Skeletal muscle tissue (tissue), 4 donors: ENCODE measurements around the gene ENDOG. TPM values are rescaled to one million over a fixed set of nuclear protein-coding genes. Genes with fewer than 3 reads are reported as not detected.

Experiments
- H3K27ac ChIP-seq: one replicate; pipeline ENCODE4 v1.7.0; 2013; ENCODE audit warnings: mild to moderate bottlenecking, low read depth, low read length, inconsistent platforms
- H3K27me3 ChIP-seq, 3 donors: one replicate each; pipeline ENCODE4 v1.7.0; 2013; ENCODE audit warnings: low read length in 3 of 3; ENCODE audit not compliant: control insufficient read depth in 3 of 3, insufficient read depth in 3 of 3
- H3K36me3 ChIP-seq, 3 donors: one replicate each; pipeline ENCODE4 v1.7.0; 2013; ENCODE audit warnings: low read length in 3 of 3; ENCODE audit not compliant: control insufficient read depth in 3 of 3, insufficient read depth in 3 of 3
- H3K4me1 ChIP-seq, 3 donors: one replicate each; pipeline ENCODE4 v1.7.0; 2013; ENCODE audit warnings: low read length in 3 of 3, mild to moderate bottlenecking in 3 of 3; ENCODE audit not compliant: control insufficient read depth in 3 of 3, insufficient read depth in 3 of 3
- H3K4me3 ChIP-seq, 3 donors: one replicate each; pipeline ENCODE4 v1.7.0; 2013; ENCODE audit warnings: low read length in 3 of 3
- H3K9ac ChIP-seq, 3 donors: one replicate each; pipeline ENCODE4 v1.7.0; 2013; ENCODE audit warnings: low read length in 3 of 3, mild to moderate bottlenecking in 3 of 3, moderate library complexity in 2 of 3, low read depth in 1 of 3
- H3K9me3 ChIP-seq, 3 donors: one replicate each; pipeline ENCODE4 v1.7.0; 2013; ENCODE audit warnings: low read length in 3 of 3; ENCODE audit not compliant: control insufficient read depth in 3 of 3
- total RNA-seq: library from RNA; depleted of rRNA; stranded (reverse); fragments of >200 nt; gene quantifications from one replicate; pipeline ENCODE4 v1.2.3, GENCODE V29; 2014
- donor health status: Osteomylitis.

ENDOG gene
- total RNA-seq, 1 donor from 2014 or later: 19.3 TPM

DNA sequence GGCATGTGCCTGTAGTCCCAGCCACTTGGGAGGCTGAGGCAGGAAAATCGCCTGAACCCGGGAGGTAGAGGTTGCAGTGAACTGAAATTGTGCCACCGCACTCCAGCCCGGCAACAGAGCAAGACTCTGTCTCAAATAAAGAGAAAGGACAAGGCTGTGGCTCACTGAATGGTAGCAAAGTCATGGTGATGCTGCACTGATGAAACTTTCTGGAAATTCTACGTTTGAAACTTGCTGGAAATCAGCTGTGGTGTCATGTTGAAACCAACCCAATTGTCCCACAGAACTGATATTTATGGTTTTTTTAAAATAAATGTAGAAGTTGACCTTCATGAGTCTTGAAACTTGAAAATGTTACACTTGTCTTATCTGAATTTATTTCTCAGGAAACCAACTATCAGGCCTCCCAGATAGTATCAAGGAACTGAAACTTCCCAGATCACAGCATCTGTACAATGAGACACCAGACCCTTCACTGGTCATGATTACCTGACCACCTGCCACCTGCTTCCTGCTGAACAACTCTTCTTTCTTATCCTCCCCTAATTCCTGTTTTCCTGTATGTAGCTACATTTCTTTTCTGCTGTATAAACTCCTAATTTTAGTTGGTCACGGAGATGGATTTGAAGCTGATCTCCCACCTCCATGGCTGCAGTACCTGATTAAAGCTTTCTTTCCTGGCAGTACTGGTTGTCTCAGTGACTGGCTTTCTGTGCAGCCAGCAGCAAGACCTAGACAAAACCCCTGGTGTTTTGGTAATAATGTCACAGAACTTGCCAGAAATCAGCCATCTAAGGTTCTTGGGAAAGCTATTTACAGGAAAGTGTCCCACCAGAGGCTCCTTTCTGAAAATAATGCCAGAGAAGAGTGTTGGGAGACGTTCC lies 36.9 kb upstream of the ENDOG start:
- Histone ChIP-seq H3K4me1 (peaks cover 0 to 13% (median 9%) of the 10 kb centered on the region in 3 donors), H3K27ac (no peak overlapping the region), H3K27me3 (no peaks in the 10 kb centered on the region), H3K36me3 (no peaks in the 10 kb centered on the region), H3K9ac (no peak overlapping the region), H3K9me3 (no peaks in the 10 kb centered on the region), H3K4me3 (no peak overlapping the region)

DNA sequence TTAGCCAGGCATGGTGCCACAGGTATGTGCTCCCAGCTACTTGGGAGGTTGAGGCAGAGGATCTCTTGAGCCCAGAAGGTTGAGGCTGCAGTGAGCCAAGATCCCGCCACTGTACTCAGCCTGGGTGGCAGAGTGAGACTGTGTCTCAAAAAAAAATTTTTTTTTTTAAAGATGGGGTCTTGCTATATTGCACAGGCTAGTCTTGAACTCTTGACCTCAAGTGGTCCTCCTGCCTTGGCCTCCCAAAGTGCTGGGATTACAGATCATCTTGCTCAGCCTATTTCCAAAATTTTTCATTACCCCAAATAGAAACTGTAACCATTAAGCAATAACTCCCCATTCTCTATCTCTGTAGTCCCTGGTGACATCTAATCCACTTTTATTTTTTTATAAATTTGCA lies 35.6 kb upstream of the ENDOG start:
- H3K27me3 ChIP-seq: no peaks in the 10 kb centered on the region
- no peaks in the 10 kb centered on the region for H3K36me3 ChIP-seq
- no peaks in the 10 kb centered on the region for H3K9me3 ChIP-seq
- H3K9ac ChIP-seq: no peak overlapping the region
- H3K4me3 ChIP-seq: no peak overlapping the region
- no peak overlapping the region for H3K27ac ChIP-seq
- H3K4me1 ChIP-seq: peaks cover 1 to 18% (median 13%) of the 10 kb centered on the region in 3 donors

DNA sequence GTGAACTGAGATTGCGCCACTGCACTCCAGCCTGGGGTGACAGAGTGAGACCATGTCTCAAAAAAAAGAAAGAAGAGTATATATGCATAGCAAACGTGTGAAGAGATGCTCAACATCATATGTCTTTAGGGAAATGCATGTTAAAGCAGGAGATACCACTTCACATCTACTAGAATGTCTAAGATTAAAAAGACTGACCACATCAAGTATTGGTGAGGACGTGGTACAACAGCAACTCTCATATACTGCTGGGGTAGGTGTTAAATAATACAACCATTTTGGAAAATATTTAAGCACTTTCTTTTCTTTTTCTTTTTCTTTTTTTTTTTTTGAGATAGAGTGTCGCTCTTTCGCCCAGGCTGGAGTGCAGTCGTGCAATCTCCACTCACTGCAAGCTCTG lies 32.9 kb upstream of the ENDOG start:
- Histone ChIP-seq H3K4me1 (peaks cover 14 to 29% (median 21%) of the 10 kb centered on the region in 3 donors), H3K27me3 (no peaks in the 10 kb centered on the region), H3K4me3 (no peak overlapping the region), H3K27ac (no peak overlapping the region), H3K9me3 (no peaks in the 10 kb centered on the region), H3K36me3 (peaks cover 2 to 4% (median 3%) of the 10 kb centered on the region in 3 donors), H3K9ac (no peak overlapping the region)

DNA sequence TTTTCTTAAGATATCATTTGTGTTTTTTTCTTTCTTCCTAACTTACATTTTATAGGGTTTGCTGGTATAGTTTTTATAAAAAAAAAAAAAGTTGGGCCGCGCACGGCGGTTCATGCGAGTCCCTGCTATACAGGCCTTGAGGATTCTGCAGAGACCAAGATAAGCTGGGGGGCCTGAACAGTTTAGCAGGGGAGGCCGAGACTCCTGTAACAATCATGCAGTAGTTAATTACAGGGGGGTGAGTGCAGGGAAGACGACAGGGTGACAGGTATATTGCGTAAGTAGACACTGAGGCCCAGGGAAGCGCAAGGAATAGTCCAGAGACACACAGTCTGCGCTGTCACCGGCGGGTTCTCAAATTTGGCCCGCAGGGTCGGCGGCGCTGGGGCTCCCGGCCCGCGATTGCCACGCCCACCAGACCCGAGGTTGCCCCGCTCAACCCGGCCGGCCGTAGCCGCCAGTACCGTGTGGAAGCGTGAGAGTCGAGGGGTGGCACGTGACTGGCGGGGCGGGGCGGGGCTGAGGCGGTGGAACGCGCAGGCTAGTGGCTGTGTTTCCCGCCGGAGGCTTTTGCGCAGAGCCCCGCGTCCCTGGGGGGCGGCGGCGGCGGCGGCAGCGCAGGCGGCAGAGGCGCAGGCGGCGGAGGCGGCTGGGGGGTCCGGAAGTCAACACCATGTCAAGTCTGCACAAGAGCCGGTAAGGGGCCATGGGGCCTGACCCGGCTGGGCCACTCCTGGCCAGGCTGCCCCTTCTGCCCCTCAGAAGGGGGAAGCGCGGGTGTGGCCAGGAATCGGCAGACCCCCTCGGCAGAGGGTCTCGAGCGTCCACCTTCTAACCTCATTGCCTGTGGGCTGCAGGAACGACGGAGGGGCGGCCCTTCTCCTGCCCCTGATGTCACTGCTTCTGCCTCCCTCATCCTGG lies 31.4 kb upstream of the ENDOG start, which contains the start of gene TBC1D13:
TSS of gene TBC1D13 (plus strand) at position 573 of the 921 bp plus-strand sequence. CDS start at position 674, 101 bp downstream.
- Histone ChIP-seq H3K4me3 (peak within 1 kb of the TSS; percentile 93 to 97 (median 96)), H3K27me3 (no peaks in the 10 kb centered on the region)

DNA sequence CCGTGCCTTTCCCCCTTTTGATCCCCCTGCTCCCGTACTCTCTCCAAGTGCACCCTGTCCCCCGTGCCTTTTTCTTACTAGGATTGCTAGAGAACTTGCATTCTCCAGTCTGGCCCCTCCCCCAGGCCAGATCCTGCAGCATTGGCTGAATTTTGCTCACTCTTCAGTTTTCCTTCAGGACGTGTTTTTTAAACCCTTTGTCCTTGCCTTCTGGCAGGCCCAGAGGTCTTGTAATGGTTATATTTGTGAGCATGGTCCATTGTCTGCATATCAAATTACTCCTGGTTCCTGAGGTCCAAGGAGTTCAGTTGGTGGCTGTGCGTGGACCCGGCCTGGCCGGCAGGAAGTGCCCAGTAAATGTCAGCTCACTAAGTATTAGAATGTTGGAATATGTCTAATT lies 30.6 kb upstream of the ENDOG start:
- H3K27ac ChIP-seq: peak overlapping the region; percentile 85
- no peaks in the 10 kb centered on the region for H3K27me3 ChIP-seq
- peaks cover 23 to 26% (median 24%) of the 10 kb centered on the region in 3 donors for H3K36me3 ChIP-seq
- no peaks in the 10 kb centered on the region for H3K9me3 ChIP-seq
- H3K4me1 ChIP-seq: peaks cover 14 to 29% (median 21%) of the 10 kb centered on the region in 3 donors
- H3K4me3 ChIP-seq: peak overlapping the region; percentile 93 to 97 (median 96)
- H3K9ac ChIP-seq: peak overlapping the region; percentile 85 to 97 (median 95)

More for the DNA sequence above, 31.4 kb upstream of the ENDOG start, which contains the start of gene TBC1D13:
- peak within 1 kb of the TSS; percentile 85 to 97 (median 95) for H3K9ac ChIP-seq
- H3K27ac ChIP-seq: peak within 1 kb of the TSS; percentile 85
- peaks cover 16 to 19% (median 16%) of the 10 kb centered on the region in 3 donors for H3K36me3 ChIP-seq
- no peaks in the 10 kb centered on the region for H3K9me3 ChIP-seq
- peaks cover 14 to 29% (median 21%) of the 10 kb centered on the region in 3 donors for H3K4me1 ChIP-seq

DNA sequence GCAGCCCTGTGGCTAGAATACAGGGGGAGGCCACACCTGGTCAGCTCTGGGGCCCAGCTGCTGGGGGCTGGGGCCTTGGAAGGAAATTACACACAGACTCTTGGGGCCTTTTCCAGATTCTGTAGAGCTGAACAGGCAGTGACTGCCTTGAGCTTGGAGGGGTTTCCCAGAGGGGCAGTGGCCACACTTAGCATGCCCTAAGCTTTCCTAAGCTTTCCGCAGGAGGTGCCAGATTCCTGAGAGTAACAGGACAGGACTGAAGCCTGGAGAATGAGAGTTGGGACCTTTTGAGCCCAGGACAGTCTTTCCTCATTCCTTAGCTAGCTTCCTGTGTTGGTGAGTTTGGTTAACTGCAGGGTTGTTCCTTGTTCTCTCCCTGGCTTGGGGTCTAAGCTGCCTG lies 29.9 kb upstream of the ENDOG start:
- Histone ChIP-seq H3K9me3 (no peaks in the 10 kb centered on the region), H3K9ac (peak overlapping the region; percentile 85 to 97 (median 95)), H3K27ac (no peak overlapping the region), H3K27me3 (no peaks in the 10 kb centered on the region), H3K36me3 (peaks cover 31 to 34% (median 31%) of the 10 kb centered on the region in 3 donors), H3K4me3 (peak overlapping the region; percentile 93 to 97 (median 96)), H3K4me1 (peaks cover 14 to 24% (median 18%) of the 10 kb centered on the region in 3 donors)

DNA sequence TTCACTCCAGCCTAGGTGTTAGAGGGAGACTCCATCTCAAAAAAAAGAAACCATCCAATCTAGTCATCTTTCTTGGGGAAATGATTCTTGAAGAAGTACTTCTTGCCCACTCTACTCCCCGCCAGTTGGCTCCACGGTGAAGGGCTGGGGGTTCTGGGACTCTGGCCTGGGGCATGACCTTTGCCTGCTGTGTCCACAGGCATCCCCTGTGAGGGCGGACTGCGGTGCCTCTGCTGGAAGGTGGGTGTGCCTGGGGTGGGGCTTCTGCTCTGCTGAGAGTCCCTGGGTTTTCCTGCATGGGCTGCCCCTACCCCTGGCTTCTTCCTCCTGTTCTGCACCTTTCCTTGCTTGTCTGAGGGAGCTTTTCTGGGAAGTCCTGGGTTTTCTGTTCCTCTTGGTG lies 27.8 kb upstream of the ENDOG start:
- H3K36me3 ChIP-seq: peaks cover 41 to 48% (median 42%) of the 10 kb centered on the region in 3 donors
- H3K9me3 ChIP-seq: no peaks in the 10 kb centered on the region
- H3K9ac ChIP-seq: no peak overlapping the region
- peaks cover 12 to 16% (median 14%) of the 10 kb centered on the region in 3 donors for H3K4me1 ChIP-seq
- no peak overlapping the region for H3K4me3 ChIP-seq
- H3K27ac ChIP-seq: no peak overlapping the region
- H3K27me3 ChIP-seq: no peaks in the 10 kb centered on the region

DNA sequence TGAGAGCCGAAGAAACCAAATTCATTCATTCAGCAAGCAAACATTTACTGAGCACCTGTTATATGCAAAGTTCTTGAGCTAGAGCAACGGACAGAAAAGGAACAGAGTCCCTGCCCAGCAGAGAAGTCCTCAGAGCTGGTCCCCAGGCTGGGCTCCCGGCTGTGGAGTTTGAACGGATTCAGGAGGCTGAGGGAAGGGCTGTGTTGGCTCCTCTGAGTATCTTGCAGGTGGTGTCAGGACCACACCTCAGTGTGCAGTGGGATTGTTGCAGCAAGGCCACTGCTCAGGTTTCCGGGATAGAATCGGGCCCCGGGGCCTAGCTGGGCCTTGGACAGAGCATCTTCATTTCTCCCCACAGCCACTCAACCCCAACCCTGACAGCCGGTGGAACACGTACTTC lies 26.2 kb upstream of the ENDOG start:
- Histone ChIP-seq H3K9me3 (no peaks in the 10 kb centered on the region), H3K36me3 (peaks cover 46 to 52% (median 46%) of the 10 kb centered on the region in 3 donors), H3K4me1 (peaks cover 9 to 14% (median 12%) of the 10 kb centered on the region in 3 donors), H3K27ac (no peak overlapping the region), H3K4me3 (no peak overlapping the region), H3K9ac (no peak overlapping the region), H3K27me3 (no peaks in the 10 kb centered on the region)

DNA sequence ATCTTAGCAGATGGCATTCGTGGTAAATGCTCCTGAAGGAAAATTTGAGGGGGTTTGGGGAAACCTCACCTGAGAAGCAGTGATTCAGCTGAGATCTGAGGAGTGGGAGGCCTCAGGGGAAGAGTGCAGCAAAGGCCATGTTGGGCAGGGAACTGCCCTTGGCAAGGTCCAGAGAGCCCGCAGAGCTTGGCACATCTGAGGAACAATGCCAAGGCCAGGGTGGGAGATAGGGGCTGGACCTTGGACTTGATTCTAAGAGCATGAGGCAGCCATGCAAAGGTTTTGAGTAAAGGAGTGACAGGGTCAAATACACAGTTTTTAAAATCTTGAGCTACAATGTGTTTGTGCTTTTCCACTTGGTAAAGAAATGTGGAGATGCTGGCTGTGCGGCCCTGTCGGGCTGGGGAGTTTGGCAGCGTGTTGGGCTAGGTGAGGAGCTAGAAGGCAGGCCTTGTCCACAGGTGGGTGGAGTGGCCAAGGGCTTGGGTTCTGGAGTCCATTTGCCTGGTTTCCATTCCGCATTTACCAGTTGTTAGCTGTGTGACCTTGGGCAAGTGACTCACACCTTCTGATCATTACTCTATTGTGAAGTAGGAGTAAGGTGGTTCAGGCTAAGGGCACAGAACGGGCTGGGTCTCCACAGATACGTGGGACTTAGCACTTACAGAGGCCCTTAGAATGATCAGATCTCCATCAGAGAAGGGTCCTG lies 25.2 kb upstream of the ENDOG start:
- Histone ChIP-seq H3K4me1 (peaks cover 6 to 8% (median 7%) of the 10 kb centered on the region in 3 donors), H3K27me3 (no peaks in the 10 kb centered on the region), H3K9me3 (no peaks in the 10 kb centered on the region), H3K9ac (no peak overlapping the region), H3K36me3 (peaks cover 51 to 59% (median 54%) of the 10 kb centered on the region in 3 donors), H3K4me3 (no peak overlapping the region), H3K27ac (no peak overlapping the region)
